Aorta (tissue), 5 donors: ENCODE measurements around the gene PDE8B. TPM values are rescaled to one million over a fixed set of nuclear protein-coding genes. Genes with fewer than 3 reads are reported as not detected.

Source experiments
- ATAC-seq: fragments of 200-7000 bp; cut with Tn5 transposase; one replicate; pipeline ENCODE4 v1.9.1; 2022; ENCODE audit warnings: moderate library complexity; ENCODE audit not compliant: low FRiP score
- DNase-seq, 2 donors: peaks; one replicate each; pipeline ENCODE4 v3.0.0-alpha.2; 2020
- H3K27ac ChIP-seq, 2 donors: one replicate each; pipeline ENCODE4 v1.5.1; 2013; ENCODE audit warnings: low read length in 2 of 2, mild to moderate bottlenecking in 2 of 2, moderate library complexity in 2 of 2, control low read depth in 1 of 2, inconsistent platforms in 1 of 2, low read depth in 1 of 2
- H3K27me3 ChIP-seq, 2 donors: one replicate each; pipeline ENCODE4 v1.6.1; 2013; ENCODE audit warnings: control low read depth in 1 of 2, low read length in 1 of 2, mild to moderate bottlenecking in 1 of 2, moderate library complexity in 1 of 2; ENCODE audit not compliant: insufficient read depth in 2 of 2, control insufficient read depth in 1 of 2
- H3K36me3 ChIP-seq, 2 donors: one replicate each; pipeline ENCODE4 v1.6.1; 2013; ENCODE audit warnings: control low read depth in 1 of 2, low read length in 1 of 2, mild to moderate bottlenecking in 1 of 2; ENCODE audit not compliant: insufficient read depth in 2 of 2, control insufficient read depth in 1 of 2
- H3K4me1 ChIP-seq, 2 donors: one replicate each; pipeline ENCODE4 v1.6.1; 2013; ENCODE audit warnings: low read length in 2 of 2, control low read depth in 1 of 2, mild to moderate bottlenecking in 1 of 2, moderate library complexity in 1 of 2; ENCODE audit not compliant: insufficient read depth in 2 of 2, control insufficient read depth in 1 of 2
- H3K4me3 ChIP-seq, 2 donors: one replicate each; pipeline ENCODE4 v1.5.1; 2013; ENCODE audit warnings: low read length in 2 of 2, control low read depth in 1 of 2, mild to moderate bottlenecking in 1 of 2
- H3K9me3 ChIP-seq: one replicate; pipeline ENCODE4 v1.6.1; 2013; ENCODE audit warnings: mild to moderate bottlenecking, low read length; ENCODE audit not compliant: control insufficient read depth
- WGBS, 2 donors: extraction: QIAGEN DNeasy Blood & Tissue Kit; methylation state at CpG; one replicate each; pipeline ENCODE4 v1.1.7; 2013; 5-methylcytosine and 5-hydroxymethylcytosine counted together
- intact Hi-C, 2 donors: fragments of 100-400 bp; cut with DNase I; formaldehyde crosslinking; loops; one replicate each; pipeline versions ENCODE4 v1.14.2 to v1.15.0; 2022
- polyA plus RNA-seq, 2 donors: library from polyadenylated mRNA; stranded (reverse); fragments of 200-250 nt; gene quantifications; one replicate each; pipeline ENCODE4 v1.2.3, GENCODE V29; 2013
- total RNA-seq, 2 donors: library from RNA; stranded (reverse); fragmentation: NEBNext Ultra II Directional; extraction: Animal tissue kit (Norgen Biotek cat#: 25700); gene quantifications; one replicate each; pipeline ENCODE4 v1.2.1, GENCODE V29; 2021
- donor health status: healthy with polysubstance abuse.
- donor health status: Bipolar disorder and iron deficiency.
- donor health status: DM: no; HTN: no; CAD: no.
- donor health status: DM: no; HTN: no; CAD: no.
- donor health status: DM: yes; HTN: yes; CAD: no.

PDE8B gene
- total and polyA plus RNA-seq, 4 donors: 16.3 to 42.6 (median 22.1) TPM

- DNase-seq (no peak), ATAC-seq (no peak)
- no peaks in the 10 kb centered on the region for H3K9me3 ChIP-seq
- intact Hi-C loops: loop anchor here in 1 of 2 donors (10.0 kb wide), 1 partner anchor 73 kb away; no protein-coding TSS in a partner anchor
- H3K4me1 ChIP-seq: peaks cover 0 to 5% of the 10 kb centered on the region in 2 donors
- no peaks in the 10 kb centered on the region for H3K27me3 ChIP-seq
- no peak overlapping the region for H3K27ac ChIP-seq
- WGBS, 2 donors: 73 to 81% methylated on average over 4 of the region's 4 CpGs
- H3K36me3 ChIP-seq: no peaks in the 10 kb centered on the region
- no peak overlapping the region for H3K4me3 ChIP-seq
Observed at GRCh38 chr5:77218263-77218662, 7.8 kb downstream of the PDE8B start.

GRCh38 chr5:77221115-77221514 lies 10.6 kb downstream of the PDE8B start:
- intact Hi-C loops: no loop called here
- Histone ChIP-seq H3K27ac (no peak overlapping the region), H3K4me1 (peaks cover 0 to 5% of the 10 kb centered on the region in 2 donors)

GRCh38 chr5:77222722-77223121 lies 12.2 kb downstream of the PDE8B start:
- peak; percentile 7 for ATAC-seq
- H3K27ac ChIP-seq: no peak overlapping the region
- WGBS, 2 donors: 34 to 40% methylated on average over 1 of the region's 1 CpG

More at GRCh38 chr5:77221115-77221514, 10.6 kb downstream of the PDE8B start:
- ATAC-seq (no peak), DNase-seq (no peak)
- Histone ChIP-seq H3K36me3 (no peaks in the 10 kb centered on the region), H3K4me3 (no peak overlapping the region), H3K27me3 (no peaks in the 10 kb centered on the region), H3K9me3 (no peaks in the 10 kb centered on the region)
- WGBS, 2 donors: 95 to 96% methylated on average over 3 of the region's 3 CpGs

GRCh38 chr5:77223653-77224052 lies 13.2 kb downstream of the PDE8B start:
- Histone ChIP-seq H3K9me3 (no peaks in the 10 kb centered on the region), H3K36me3 (no peaks in the 10 kb centered on the region), H3K27me3 (no peaks in the 10 kb centered on the region), H3K27ac (no peak overlapping the region), H3K4me3 (no peak overlapping the region), H3K4me1 (peaks cover 0 to 4% of the 10 kb centered on the region in 2 donors)
- intact Hi-C loops: no loop called here
- WGBS, 2 donors: 94 to 96% methylated on average over 4 of the region's 4 CpGs
- ATAC-seq (no peak), DNase-seq (no peak)

More at GRCh38 chr5:77222722-77223121, 12.2 kb downstream of the PDE8B start:
- peaks cover 0 to 2% of the 10 kb centered on the region in 2 donors for H3K4me1 ChIP-seq
- DNase-seq: no peak
- H3K4me3 ChIP-seq: no peak overlapping the region
- intact Hi-C loops: no loop called here
- H3K27me3 ChIP-seq: no peaks in the 10 kb centered on the region
- H3K36me3 ChIP-seq: no peaks in the 10 kb centered on the region
- no peaks in the 10 kb centered on the region for H3K9me3 ChIP-seq

- intact Hi-C loops: no loop called here
- Histone ChIP-seq H3K9me3 (no peaks in the 10 kb centered on the region), H3K4me1 (peaks cover 0 to 4% of the 10 kb centered on the region in 2 donors), H3K27me3 (no peaks in the 10 kb centered on the region), H3K36me3 (no peaks in the 10 kb centered on the region), H3K4me3 (no peak overlapping the region), H3K27ac (no peak overlapping the region)
- DNase-seq (no peak), ATAC-seq (no peak)
- WGBS, 2 donors: 52 to 68% methylated on average over 1 of the region's 1 CpG
Observed at GRCh38 chr5:77224672-77225355, 14.3 kb downstream of the PDE8B start.

- DNase-seq: no peak
- Histone ChIP-seq H3K4me3 (no peak overlapping the region), H3K36me3 (no peaks in the 10 kb centered on the region), H3K27ac (no peak overlapping the region), H3K27me3 (no peaks in the 10 kb centered on the region), H3K4me1 (peaks cover 0 to 4% of the 10 kb centered on the region in 2 donors), H3K9me3 (no peaks in the 10 kb centered on the region)
- intact Hi-C loops: no loop called here
- 47 to 61% methylated on average over 8 of the region's 8 CpGs for WGBS, 2 donors
- no peak for ATAC-seq
Observed at GRCh38 chr5:77225531-77225930, 15.1 kb downstream of the PDE8B start.

GRCh38 chr5:77229887-77230286 lies 19.4 kb downstream of the PDE8B start:
- Histone ChIP-seq H3K36me3 (no peaks in the 10 kb centered on the region), H3K4me3 (no peak overlapping the region), H3K4me1 (peaks cover 0 to 5% of the 10 kb centered on the region in 2 donors), H3K27ac (no peak overlapping the region), H3K27me3 (no peaks in the 10 kb centered on the region), H3K9me3 (no peaks in the 10 kb centered on the region)
- intact Hi-C loops: no loop called here
- DNase-seq: no peak
- WGBS, 2 donors: 91 to 92% methylated on average over 4 of the region's 4 CpGs
- no peak for ATAC-seq

GRCh38 chr5:77230727-77231470 lies 20.4 kb downstream of the PDE8B start:
- H3K27ac ChIP-seq: no peak overlapping the region
- H3K4me1 ChIP-seq: peaks cover 0 to 5% of the 10 kb centered on the region in 2 donors
- intact Hi-C loops: no loop called here
- no peaks in the 10 kb centered on the region for H3K27me3 ChIP-seq
- DNase-seq (no peak), ATAC-seq (no peak)
- no peaks in the 10 kb centered on the region for H3K36me3 ChIP-seq
- 86 to 88% methylated on average over 4 of the region's 4 CpGs for WGBS, 2 donors
- no peaks in the 10 kb centered on the region for H3K9me3 ChIP-seq
- H3K4me3 ChIP-seq: no peak overlapping the region
